GM06990 (cell line): ENCODE measurements around the gene PDS5A.
"Not testable (repeated sequence)": the region's sequence is repeated elsewhere in the genome, so short reads cannot be mapped to it uniquely, and the experiment has no call there.

ENCODE experiments used
- DNase-seq: peaks from one replicate; pipeline ENCODE4 v3.0.0-alpha.2; 2011; ENCODE audit not compliant: insufficient read length; ENCODE audit errors: extremely low read depth
- H3K27me3 ChIP-seq: replicated peaks from 2 replicates; pipeline ENCODE4 v1.6.0; 2011; ENCODE audit warnings: low read length; ENCODE audit not compliant: control insufficient read depth, insufficient read depth
- H3K36me3 ChIP-seq: 2 replicates; pipeline ENCODE4 v1.5.1; 2011; ENCODE audit warnings: low read length; ENCODE audit not compliant: control insufficient read depth, insufficient read depth
- H3K4me3 ChIP-seq: replicated peaks from 2 replicates; pipeline ENCODE4 v1.5.1; 2011; ENCODE audit warnings: low read depth, mild to moderate bottlenecking, control low read depth, low read length
- TF ChIP-seq, protein P1 (sequence below): IDR thresholded peaks from 2 replicates; pipeline ENCODE4 v1.5.1; 2011; ENCODE audit warnings: low read length, control low read depth, mild to moderate bottlenecking, inconsistent platforms; ENCODE audit not compliant: insufficient read depth, poor library complexity, severe bottlenecking

Gene PDS5A

GRCh38 chr4:39792529-39792928, 185.2 kb downstream of the PDS5A start:
- no peak for DNase-seq
- no peak overlapping the region for H3K4me3 ChIP-seq
- H3K27me3 ChIP-seq = no peaks in the 10 kb centered on the region
- no peaks in the 10 kb centered on the region for H3K36me3 ChIP-seq
- TF ChIP-seq, protein P1, sequence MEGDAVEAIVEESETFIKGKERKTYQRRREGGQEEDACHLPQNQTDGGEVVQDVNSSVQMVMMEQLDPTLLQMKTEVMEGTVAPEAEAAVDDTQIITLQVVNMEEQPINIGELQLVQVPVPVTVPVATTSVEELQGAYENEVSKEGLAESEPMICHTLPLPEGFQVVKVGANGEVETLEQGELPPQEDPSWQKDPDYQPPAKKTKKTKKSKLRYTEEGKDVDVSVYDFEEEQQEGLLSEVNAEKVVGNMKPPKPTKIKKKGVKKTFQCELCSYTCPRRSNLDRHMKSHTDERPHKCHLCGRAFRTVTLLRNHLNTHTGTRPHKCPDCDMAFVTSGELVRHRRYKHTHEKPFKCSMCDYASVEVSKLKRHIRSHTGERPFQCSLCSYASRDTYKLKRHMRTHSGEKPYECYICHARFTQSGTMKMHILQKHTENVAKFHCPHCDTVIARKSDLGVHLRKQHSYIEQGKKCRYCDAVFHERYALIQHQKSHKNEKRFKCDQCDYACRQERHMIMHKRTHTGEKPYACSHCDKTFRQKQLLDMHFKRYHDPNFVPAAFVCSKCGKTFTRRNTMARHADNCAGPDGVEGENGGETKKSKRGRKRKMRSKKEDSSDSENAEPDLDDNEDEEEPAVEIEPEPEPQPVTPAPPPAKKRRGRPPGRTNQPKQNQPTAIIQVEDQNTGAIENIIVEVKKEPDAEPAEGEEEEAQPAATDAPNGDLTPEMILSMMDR = no peak

DNA sequence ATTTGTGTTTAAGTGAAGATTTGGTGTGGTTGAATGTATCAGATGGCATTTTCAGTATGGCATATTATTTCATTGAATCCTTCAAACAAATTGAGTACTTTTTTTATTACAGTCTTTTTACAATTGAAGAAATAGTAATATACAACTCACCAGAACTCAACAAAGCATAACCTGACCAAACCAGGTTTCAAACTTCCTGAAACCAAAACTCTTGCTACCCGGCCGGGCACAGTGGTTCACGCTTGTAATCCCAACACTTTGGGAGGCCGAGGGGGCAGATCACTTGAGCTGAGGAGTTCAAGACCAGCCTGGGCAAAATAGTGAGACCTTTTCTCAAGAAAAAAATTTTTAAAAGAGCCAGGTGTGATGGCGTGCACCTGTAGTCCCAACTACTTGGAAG, 185.6 kb downstream of the PDS5A start:
- TF ChIP-seq, protein P1 = no peak
- DNase-seq = no peak
- Histone ChIP-seq H3K27me3 (no peaks in the 10 kb centered on the region), H3K36me3 (no peaks in the 10 kb centered on the region), H3K4me3 (no peak overlapping the region)

DNA sequence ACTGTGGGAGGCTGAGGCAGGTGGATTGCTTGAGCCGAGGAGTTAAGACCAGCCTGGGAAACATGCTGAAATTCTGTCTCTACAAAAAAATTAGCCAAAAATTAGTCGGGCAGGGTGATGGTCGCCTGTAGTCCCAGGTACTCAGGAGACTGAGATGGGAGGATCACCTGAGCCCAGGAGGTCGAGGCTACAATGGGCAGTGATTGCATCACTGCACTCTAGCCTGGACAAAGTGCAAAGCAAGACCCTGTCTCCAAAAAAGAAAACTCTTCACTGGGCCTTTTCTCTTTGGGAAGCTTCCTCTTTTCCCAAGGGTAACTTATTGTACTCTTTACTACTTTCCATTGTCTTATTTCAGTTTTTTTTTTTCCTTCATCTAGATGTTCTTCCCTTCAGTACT, 190.9 kb downstream of the PDS5A start:
- H3K36me3 ChIP-seq = no peaks in the 10 kb centered on the region
- H3K4me3 ChIP-seq = no peak overlapping the region
- no peaks in the 10 kb centered on the region for H3K27me3 ChIP-seq
- TF ChIP-seq, protein P1 = no peak
- DNase-seq = no peak

DNA sequence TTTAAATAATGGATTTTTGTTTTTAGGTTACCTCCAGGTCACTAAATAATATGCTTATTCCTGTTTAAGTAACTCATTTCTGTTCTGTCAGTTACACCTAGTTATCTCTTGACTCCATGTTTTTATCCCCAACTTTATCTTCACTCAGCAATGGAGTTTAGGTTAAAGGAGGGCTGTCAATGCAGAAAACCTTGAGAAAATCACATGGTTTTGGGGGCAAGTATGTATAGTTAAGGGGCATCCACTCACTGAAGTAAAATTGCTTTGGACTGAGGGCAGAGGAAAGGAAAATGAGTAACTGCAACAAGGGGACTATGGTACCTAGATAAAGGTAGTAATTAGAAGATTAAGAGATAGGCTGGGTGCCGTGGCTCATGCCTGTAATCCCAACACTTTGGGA, 192.6 kb downstream of the PDS5A start:
- no peaks in the 10 kb centered on the region for H3K27me3 ChIP-seq

GRCh38 chr4:39781988-39782387, 195.7 kb downstream of the PDS5A start:
- DNase-seq, H3K4me3 ChIP-seq, H3K36me3 ChIP-seq, H3K27me3 ChIP-seq: not testable (repeated sequence)

More for the DNA sequence above, 192.6 kb downstream of the PDS5A start:
- no peaks in the 10 kb centered on the region for H3K36me3 ChIP-seq
- H3K4me3 ChIP-seq = no peak overlapping the region
- DNase-seq = no peak
- TF ChIP-seq, protein P1 = no peak
